HG03066 (cell line): ENCODE results near the gene LCP1.

Source experiments
- ATAC-seq: cut with Tn5 transposase; IDR thresholded peaks from one replicate; pipeline ENCODE4 v1.9.1; 2021; ENCODE audit warnings: low read depth; ENCODE audit not compliant: unreplicated experiment

LCP1 gene

DNA sequence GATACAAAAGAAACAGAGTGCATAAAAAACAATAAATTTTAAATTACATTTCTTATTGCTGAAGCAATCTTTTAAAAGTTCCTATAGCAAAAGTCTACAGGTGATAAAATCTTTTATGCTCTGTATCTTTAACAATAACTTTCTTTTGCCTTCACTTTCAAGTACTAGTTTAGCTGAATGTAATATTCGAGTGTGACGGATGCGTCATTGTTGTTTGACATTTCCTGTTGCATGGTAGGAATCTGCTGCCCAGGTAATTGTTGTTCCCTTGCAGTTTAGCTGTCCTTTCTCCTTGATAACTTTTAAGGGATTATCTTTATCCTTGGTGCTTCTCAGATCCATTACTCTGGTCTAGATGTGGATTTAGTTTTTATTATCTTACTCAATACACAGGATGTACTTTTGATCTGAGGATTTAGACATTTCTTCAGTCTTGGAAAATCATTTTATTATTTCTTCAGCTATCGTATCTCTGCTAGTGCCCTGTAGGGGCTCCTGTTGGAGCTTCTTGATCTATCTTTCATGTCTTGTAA lies 75.1 kb downstream of the LCP1 start:
- ATAC-seq = no peak

DNA sequence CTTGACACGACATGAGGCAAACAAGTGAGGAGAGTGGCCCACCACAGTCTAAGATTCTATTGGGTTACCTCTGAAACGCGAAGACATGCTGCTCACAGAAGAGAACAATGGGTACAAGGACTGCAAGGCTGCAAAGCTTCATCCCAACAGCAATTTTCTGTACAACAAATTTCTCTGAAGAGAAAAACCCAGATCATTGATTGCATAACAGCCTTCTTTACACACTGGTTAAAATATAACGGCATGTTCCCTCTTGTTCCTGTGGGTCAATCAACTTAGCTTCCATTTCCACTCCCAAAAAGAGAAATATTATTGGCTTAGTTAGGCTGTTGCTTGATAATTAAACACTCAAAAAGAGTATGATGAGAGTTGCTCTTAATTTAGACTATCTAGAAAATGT lies 77.1 kb downstream of the LCP1 start, which contains the start of gene CPB2:
Gene CPB2 (minus strand): TSS at position 166 of the 400 bp plus-strand sequence. CDS start 24 bp downstream, at position 142.
- ATAC-seq = no peak

DNA sequence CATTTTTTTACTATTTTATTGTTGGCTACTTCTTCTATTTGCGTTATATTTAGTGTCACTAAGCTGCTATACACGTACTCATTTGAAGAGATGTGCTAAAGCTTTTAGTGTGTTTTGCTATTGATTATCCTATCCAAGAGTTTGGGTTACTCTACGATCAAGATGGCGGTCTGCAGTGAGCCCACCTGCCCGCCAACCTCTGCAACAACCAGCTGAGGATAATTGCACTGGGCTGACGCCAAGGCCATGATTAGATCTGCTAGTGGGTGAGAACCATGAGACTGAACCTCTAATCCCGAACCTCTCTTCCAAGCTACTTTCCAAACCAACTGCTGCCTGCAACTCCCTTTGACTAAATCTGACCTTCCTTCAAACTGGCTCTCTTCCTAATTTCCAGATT lies 78.9 kb downstream of the LCP1 start:
- ATAC-seq = no peak

DNA sequence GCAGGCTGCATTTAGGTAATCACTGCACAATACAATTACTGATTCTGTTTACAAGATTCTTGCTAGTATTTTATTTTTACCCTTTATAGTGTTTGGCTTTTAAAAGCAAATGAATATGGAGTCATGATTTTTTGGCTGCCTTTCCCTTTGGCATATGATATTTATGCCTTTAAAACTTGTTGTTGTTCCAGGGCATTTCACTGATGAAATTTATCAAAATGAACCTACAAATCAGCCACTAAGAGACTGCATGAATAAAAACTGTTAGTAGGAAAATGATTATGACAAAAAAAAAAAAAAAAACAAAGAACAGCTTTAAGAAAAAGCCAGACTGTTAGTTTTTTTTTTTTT lies 79.7 kb downstream of the LCP1 start:
- ATAC-seq = no peak

DNA sequence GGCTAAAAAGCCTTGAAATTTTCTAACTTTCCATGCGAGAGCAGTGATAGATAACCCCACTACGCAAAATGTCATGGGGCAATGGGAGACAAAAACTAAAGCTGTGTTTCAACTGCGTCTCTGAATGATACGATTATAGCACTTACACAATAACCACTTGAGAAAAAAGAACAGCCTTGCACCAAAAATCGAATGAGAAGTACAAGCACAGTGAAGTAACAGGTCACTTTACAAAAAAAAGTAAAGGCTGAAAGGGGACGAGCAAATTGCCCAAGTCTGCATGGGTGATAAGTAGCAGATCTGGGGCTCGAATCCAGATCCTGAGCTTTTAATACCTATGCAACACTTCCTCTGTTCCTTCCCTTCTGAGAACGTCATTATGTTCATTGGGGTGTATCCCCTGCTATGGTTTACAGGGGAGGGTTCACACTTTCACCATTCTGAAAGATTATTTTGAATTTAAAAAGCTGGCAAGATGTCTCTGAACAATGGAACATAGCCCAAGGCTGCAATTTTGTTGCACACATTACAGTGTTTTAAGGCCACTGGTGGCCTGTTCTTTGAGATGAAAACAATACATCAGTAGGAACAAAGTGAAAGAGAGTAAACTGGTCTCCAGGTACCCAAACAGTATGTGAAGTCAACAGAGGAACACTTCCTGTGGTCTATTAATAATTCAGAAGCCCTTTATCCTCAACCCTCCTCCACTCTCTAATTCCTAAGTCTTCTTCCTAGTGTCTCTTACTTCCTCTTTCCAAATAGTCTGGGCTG lies 80.3 kb downstream of the LCP1 start:
- ATAC-seq = no peak

DNA sequence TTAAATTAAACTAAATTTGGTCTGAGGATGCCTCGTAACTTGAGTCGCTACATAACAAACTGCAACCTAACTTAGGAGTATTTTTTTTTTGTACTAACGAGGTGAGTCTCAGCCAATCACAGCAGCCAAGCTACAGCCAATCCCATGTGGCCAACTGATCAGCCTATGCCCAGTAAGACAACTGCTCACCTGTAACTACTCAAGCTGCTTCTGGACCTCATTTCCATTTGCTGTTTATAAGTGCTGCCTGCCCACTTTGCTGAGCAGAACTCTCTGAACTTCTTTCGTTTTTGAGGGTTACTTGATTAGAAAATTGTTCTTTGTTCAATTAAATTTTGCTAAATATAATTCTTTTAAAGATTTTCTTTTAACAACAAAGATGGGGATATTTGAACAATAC lies 81.0 kb downstream of the LCP1 start:
- ATAC-seq = no peak

DNA sequence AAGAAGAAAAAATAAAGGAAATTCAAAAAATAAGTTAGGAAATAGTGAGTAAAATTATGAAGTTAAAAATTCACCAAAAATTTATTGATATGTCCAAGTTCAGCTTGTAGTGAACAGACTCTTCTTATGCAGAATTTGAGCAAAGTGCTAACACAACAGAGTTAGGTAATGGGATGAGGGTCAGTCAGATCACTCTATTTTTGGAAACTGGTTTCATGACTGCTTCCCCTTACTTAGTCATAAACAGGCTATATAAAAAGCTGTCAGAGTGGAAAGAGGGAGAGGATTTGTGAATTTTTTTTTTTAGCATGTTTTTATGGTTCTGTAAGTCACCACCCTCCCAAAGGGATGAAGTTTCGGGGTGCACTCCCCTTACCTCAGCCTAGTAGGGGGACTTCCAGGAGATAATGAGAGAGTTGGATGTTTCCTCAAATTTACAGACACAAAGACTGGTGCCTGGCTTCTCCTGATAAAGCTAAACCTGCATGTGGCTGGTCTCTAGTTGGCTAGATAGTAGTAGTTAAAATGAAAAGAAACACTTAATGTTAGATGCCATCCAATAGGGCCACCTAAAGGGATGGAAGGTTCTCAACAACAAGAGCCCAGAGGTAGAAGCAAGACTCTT lies 81.7 kb downstream of the LCP1 start:
- ATAC-seq = peak; percentile 57

DNA sequence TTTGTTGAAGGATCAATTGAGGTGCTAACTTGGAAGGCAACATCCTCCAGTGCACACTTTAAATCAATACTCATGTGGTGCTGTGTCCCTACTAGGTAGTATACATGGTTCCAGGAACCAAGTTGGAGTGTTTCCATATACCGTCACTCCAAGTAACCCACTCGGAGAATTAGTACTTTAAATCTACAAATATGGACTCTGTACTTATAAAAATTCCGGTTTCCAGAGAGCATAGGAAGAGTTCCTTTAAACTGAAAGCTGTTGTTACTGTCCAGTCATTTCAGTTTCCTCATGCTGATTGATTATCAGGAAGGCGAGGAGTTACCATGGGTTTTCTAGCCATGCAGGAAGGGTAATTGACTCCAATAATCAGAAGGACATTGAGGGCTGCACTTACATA lies 84.3 kb downstream of the LCP1 start:
- ATAC-seq = no peak

DNA sequence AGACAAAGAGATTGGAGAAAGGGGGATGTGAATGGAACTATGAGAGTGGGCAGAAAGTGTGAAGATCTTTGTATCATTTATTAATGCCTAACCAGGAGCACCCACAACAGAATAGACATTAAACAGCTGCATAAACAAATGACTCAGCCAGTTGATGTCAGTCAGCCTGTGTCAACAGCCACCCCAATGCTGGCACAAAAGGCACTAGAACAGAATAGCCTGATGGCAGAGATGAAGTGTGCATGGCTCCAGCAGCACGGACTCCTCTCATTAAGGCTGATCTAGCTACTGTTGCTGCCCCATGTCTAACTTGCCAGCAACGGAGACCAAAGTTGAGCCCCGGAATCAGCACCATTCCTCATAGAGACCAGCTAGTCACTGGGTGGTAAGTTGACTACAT lies 85.0 kb downstream of the LCP1 start:
- ATAC-seq = no peak

DNA sequence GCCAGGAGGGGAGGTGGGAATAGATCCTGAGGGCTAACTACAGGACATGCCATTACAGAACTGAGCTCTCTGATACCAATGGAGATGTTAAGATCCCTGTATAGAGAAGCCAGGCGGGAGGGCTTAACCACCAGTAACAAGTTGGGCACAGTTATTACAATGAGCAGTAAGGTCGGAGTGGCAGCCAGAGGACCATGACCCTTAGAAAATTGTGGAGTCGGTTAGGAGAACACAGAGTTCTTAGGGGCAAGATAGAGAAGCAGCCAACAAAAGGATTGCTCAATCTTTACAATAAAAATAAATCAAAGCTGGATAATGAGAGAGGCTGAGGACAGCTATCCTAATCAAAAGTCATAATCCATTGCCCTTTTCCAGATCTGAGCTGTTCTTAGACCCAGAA lies 87.5 kb downstream of the LCP1 start:
- ATAC-seq = no peak

DNA sequence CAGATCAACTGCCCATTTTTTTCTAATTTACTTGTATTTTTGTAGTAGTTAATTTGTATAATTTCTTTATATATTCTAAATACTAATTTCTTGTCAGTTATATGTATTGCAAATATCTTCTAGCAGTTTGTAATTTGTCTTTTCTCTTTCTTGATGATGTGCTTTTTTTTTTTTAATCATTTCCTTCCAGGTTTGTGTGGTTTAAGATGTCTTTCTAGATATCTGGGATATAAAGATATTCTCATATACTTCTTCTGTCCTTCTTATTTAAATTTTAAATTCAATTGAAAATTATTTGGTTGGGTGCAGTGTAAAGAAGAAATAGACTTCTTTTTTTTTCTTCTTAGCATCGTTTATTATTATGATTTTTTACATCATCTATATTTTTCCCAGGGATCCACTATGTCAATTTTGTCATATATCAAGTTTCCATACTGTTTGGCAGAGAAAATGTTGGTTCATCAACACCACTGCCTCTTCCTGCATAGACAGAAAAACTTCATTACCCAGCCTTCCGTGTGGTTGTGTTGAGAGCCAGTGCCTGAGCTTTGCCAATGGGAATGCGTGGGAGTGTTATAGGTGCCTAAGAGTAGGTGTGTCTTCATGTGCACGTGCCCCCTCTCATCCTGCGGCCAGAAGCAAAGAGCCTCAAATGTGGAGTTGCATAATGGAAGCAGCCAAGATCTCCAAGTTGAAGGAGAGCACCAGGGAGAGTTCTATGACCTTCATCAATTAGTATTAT lies 93.0 kb downstream of the LCP1 start:
- ATAC-seq = no peak

DNA sequence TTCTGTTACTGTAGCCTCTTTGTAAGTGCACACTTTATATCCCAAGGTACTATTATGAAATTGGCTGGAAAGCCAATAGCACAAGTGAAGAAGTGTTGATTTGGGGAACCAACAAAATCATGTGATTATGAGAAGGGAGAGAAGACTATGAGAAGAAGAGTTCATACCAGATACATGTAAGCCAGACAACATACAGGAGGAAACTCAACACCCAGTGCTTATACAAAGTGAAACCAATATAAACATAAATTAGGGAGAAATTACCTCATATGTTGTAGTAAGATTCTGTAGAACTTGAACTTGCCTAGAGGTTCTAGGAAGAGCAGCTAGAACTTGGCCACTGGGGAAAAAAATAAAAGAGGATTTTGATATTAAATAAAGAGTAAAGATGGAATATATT lies 94.5 kb downstream of the LCP1 start:
- no peak for ATAC-seq

DNA sequence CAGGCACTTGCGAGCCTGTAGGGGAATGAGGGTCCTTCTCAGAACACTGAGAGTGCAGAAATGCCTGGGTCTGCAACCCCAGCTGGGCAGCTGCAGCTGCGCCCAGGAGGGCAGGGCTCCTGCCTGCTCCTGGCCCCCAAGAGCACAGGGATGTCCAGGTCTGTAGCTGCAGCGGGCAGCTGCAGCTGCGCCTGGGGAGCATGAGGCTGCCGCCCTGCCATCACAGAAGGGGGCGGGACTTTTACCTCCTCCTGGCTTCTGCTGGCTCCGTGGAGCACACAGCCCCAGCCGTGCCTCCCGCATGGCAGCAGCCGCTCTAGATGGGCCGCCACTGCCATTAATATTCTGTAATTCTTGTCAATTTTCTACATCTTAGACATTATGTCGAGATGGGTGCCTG lies 95.0 kb downstream of the LCP1 start:
- ATAC-seq = no peak

DNA sequence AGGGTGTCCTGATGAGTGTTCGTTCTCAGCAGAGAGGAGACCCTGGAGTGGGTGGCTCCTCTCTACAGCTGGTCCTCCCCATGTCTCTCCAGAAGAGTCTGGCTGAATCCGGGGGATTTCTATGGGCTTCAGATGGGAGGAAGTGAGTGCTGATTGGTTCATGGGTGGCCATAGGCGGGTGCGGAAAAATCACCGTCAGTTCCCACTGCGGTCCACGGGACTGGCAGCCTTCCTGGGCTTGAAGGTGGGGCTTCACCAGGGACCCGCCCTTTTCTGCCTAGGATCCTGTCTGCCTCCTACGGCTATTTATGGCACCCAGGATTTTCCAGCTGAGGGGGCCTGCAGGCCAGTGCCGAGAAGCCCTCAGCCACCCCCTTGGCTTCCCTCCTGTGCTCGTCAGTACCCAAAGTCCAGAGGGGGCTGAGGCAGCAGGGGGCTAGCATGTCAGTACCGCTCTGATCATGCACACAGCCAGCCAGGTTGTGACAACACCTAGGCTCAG lies 95.5 kb downstream of the LCP1 start:
- ATAC-seq = no peak

DNA sequence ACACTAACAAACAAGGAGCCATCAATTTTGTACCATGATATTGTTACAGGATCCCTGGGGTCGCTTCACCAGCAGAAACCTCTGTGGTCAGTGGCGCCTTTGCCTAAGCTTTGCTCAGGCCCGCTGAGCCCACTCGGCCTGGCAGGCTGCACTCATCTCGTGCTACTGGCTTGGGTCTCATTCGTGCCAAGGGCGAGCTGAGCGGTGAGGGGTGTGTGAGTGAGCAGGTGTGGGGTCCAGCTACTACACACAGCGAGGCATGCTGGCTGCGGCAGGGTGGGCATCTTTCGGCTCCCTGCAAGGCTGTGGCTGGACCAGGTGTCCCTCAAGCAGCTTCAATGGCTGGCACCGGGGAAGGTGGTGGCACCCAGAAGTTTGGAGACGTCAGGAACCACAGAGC lies 96.2 kb downstream of the LCP1 start:
- ATAC-seq = no peak

DNA sequence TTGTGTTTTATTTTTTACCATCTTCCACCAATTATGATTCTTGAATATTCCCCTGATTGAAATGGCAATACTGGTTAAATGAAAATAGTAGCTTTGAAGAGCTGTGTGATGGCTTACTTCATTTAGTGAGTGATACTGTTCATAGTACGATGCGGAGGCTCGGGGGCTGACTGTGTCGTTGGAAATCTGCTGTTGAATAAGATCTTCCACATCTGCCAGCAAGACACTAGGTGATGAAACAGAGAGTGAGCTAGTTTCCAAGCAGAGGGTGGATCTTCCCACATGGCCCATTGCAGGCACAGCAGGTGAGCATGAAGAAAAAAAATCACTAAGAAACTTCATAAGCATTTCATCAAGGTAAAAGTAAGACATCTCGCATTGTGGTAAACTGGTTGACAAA lies 99.7 kb downstream of the LCP1 start:
- no peak for ATAC-seq

DNA sequence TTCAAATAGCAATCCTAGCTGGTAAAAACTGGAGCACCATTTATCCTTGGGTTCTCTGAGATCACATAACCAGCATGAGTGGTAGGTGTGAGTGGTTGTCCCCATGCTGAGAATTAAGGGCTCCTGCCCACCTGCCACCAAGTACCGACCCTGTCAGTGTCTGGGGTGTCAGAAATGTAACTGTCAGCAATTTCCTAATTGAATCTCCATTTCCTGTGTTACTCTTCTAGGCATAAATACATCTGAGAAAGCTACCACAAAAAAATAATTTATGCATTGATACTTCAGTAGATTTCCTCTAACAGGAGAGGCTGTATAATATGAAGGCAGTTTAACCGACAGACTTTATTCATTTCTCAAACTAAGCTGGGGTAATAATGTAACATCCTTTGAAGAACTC lies 102.2 kb downstream of the LCP1 start:
- ATAC-seq = no peak

DNA sequence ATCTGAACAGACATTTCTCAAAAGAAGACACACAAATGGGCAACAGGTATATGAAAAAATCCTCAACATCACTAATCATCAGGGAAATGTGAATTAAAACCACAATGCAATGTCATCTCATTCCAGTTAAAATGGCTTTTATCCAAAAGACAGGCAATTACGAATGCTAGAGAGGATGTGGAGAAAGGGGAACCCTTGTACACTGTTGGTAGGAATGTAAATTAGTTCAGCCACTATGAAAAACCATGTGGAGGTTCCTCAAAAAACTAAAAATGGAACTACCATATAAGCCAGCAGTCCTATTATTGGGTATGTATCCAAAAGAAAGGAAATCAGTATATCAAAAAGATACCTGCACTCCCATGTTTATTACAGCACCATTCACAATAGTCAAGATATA lies 104.7 kb downstream of the LCP1 start:
- no peak for ATAC-seq

DNA sequence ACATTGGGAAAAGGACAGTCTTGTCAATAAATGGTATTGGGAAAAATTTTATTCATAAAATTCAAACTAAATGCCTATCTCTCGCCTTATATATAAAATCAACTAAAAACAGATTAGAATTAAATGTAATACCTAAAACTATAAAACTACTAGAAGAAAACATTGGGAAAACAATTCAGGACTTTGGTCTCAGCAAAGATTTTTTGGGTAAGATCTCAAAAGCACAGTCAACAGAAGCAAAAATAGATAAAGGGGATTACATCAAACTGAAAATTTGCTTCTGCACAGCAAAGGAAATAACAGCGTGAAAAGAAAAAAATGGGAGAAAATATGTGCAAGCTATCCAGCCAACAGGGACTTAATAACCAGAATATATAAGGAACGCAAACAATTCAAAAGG lies 105.2 kb downstream of the LCP1 start:
- ATAC-seq = no peak
